22Rv1 (cell line): ENCODE results near the gene GLB1L2.

Experiments used
- H3K27ac ChIP-seq: fragments of 450-650 bp; 2 replicates; pipeline ENCODE4 v1.5.1; 2017
- CTCF ChIP-seq: fragments of 450-650 bp; IDR thresholded peaks from 2 replicates; pipeline ENCODE4 v1.5.1; 2017; ENCODE audit warnings: mild to moderate bottlenecking
- ZFX ChIP-seq: fragments of 450-650 bp; IDR thresholded peaks from 2 replicates; pipeline ENCODE4 v1.6.1; 2017; ENCODE audit warnings: antibody characterized with exemption, borderline replicate concordance

GLB1L2 gene

GRCh38 chr11:134379241-134379640, 47.5 kb downstream of the GLB1L2 start:
- no peak for TF ChIP-seq CTCF
- TF ChIP-seq ZFX = no peak
- H3K27ac ChIP-seq = no peak overlapping the region

DNA sequence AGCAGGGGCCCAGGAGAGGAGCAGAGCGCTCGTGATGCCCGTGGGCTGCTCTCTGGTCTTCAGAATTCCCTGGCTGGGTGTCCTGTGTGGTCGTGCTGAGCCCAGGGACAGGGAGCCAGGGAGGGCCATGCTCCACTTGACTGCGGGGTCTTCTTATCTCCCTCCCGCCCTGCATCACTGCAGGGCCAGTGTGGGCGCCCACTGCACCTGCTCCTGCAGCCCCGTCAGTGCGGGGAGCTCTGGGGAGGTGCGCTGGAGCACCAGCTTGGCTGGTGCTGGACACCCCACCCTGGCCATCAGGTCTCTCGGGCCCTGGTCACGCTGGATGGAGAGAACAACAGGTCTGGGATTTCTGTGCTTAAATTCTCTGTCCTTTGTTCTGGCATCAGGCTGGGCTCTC, 48.4 kb downstream of the GLB1L2 start:
- TF ChIP-seq CTCF (no peak), ZFX (no peak)
- H3K27ac ChIP-seq = no peak overlapping the region

- TF ChIP-seq CTCF (no peak), ZFX (no peak)
- H3K27ac ChIP-seq = no peak overlapping the region
These were observed 49.0 kb downstream of the GLB1L2 start for GRCh38 chr11:134380785-134381184.

DNA sequence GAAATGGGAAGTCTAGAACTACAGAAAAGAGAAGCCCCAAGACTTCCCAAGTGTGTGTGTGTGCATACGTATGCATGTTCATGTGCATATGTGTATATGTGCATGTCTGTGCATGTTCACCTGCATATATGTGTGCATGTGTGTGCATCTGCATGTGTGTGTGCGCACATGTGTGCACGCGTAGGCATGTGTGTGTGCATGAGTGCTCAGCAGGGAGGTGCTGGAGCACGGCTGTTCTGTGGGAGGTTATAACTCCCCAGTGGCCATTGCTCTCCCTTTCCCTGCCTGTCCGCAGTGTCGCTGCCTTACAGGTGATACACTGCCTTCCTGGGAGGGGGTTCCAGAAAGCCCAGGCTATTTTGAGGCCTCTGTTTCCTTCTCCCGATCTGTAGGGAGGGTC, 50.5 kb downstream of the GLB1L2 start:
- no peak for TF ChIP-seq CTCF
- TF ChIP-seq ZFX = no peak
- H3K27ac ChIP-seq = no peak overlapping the region

- H3K27ac ChIP-seq = no peak overlapping the region
- no peak for TF ChIP-seq CTCF
- TF ChIP-seq ZFX = no peak
These were observed 51.0 kb downstream of the GLB1L2 start for GRCh38 chr11:134382830-134383229.

- TF ChIP-seq CTCF (no peak), ZFX (no peak)
- H3K27ac ChIP-seq = no peak overlapping the region
These were observed 51.9 kb downstream of the GLB1L2 start for GRCh38 chr11:134383576-134384221.

- H3K27ac ChIP-seq = no peak overlapping the region
- TF ChIP-seq CTCF = no peak
- TF ChIP-seq ZFX = no peak
These were observed 52.6 kb downstream of the GLB1L2 start for GRCh38 chr11:134384406-134384805.
